ENCODE results near the gene PCDHGA1.
"Not testable (repeated sequence)": the region's sequence is repeated elsewhere in the genome, so short reads cannot be mapped to it uniquely, and the experiment has no call there.

PCDHGA1 gene

DNA sequence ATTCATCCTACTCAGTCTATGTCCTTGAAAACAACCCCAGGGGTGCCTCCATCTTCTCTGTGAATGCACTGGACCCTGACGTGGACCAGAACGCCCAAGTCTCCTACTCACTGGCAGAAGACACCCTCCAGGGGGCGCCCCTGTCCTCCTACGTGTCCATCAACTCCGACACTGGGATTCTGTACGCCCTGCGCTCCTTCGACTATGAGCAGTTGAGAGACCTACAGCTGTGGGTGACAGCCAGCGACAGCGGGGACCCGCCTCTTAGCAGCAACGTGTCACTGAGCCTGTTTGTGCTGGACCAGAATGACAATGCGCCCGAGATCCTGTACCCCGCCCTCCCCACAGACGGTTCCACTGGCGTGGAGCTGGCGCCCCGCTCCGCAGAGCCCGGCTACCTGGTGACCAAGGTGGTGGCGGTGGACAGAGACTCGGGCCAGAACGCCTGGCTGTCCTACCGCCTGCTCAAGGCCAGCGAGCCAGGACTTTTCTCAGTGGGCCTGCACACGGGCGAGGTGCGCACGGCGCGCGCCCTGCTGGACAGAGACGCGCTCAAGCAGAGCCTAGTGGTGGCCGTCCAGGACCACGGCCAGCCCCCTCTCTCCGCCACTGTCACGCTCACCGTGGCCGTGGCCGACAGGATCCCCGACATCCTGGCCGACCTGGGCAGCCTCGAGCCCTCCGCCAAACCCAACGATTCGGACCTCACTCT lies 45.3 kb downstream of the PCDHGA1 start:
- in situ Hi-C loops (cut with HindIII; ENCODE audit: low sequenced_read_pairs): not testable (repeated sequence)

DNA sequence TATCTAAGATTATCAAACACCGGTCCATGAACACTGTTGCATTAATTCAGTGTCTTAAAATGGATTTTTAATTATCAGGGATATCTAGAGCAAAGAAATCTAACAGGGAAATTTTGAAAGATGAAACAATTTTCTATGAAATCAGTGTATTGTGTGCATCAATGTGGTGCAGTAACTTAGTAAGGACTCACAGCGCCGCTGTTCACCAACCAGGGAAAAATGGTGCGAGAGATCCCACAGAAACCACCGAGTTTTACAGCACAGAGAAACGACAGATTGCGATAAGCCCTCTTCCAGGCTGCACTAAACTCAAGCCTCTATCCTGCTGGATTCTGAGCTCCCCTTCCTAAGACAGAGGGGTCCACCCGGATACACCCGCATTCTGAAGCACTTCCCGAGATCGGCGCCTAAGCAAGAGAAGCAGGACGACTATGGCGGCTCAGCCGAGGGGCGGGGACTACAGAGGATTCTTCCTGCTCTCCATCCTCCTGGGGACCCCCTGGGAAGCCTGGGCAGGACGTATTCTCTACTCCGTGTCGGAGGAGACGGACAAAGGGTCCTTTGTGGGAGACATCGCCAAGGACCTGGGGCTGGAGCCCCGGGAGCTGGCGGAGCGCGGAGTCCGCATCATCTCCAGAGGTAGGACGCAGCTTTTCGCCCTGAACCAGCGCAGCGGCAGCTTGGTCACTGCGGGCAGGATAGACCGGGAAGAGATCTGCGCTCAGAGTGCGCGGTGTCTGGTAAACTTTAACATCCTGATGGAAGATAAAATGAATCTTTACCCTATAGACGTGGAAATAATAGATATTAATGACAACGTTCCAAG lies 52.4 kb downstream of the PCDHGA1 start, which contains the start of gene PCDHGA7:
Gene PCDHGA7, plus strand, starts transcription at position 274 of the 826 bp plus-strand sequence. Its CDS starts 158 bp downstream, at position 432.
- in situ Hi-C loops (cut with HindIII; ENCODE audit: low sequenced_read_pairs): no loop called here

- in situ Hi-C loops (cut with HindIII; ENCODE audit: low sequenced_read_pairs): no loop called here
Observed at GRCh38 chr5:141383345-141383744, 53.0 kb downstream of the PCDHGA1 start.

DNA sequence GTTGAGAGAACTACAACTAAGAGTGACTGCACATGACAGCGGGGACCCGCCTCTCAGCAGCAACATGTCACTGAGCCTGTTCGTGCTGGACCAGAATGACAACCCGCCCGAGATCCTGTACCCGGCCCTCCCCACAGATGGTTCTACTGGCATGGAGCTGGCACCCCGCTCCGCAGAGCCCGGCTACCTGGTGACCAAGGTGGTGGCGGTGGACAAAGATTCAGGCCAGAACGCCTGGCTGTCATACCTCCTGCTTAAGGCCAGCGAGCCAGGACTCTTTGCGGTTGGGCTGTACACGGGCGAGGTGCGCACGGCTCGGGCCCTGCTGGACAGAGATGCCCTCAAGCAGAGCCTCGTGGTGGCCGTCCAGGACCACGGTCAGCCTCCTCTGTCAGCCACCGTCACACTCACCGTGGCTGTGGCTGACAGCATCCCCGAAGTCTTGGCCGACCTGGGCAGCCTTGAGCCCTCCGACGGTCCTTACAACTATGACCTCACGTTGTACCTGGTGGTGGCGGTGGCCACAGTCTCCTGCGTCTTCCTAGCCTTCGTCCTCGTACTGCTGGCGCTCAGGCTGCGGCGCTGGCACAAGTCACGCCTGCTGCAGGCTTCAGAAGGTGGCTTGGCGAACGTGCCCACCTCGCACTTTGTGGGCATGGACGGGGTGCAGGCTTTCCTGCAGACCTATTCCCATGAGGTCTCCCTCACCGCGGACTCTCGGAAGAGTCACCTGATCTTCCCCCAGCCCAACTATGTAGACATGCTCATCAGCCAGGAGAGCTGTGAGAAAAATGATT lies 54.4 kb downstream of the PCDHGA1 start:
- in situ Hi-C loops (cut with HindIII; ENCODE audit: low sequenced_read_pairs): no loop called here

- in situ Hi-C loops (cut with HindIII; ENCODE audit: low sequenced_read_pairs): not testable (repeated sequence)
Observed at GRCh38 chr5:141387557-141388311, 57.4 kb downstream of the PCDHGA1 start, which contains the start of gene PCDHGB4. TSS of gene PCDHGB4 (plus strand) at chr5:141387698. CDS start at chr5:141387885, 187 bp downstream.

GRCh38 chr5:141388661-141389060 lies 58.3 kb downstream of the PCDHGA1 start:
- in situ Hi-C loops (cut with HindIII; ENCODE audit: low sequenced_read_pairs): no loop called here

- in situ Hi-C loops (cut with HindIII; ENCODE audit: low sequenced_read_pairs): no loop called here
Observed at GRCh38 chr5:141389153-141390042, 59.1 kb downstream of the PCDHGA1 start.

DNA sequence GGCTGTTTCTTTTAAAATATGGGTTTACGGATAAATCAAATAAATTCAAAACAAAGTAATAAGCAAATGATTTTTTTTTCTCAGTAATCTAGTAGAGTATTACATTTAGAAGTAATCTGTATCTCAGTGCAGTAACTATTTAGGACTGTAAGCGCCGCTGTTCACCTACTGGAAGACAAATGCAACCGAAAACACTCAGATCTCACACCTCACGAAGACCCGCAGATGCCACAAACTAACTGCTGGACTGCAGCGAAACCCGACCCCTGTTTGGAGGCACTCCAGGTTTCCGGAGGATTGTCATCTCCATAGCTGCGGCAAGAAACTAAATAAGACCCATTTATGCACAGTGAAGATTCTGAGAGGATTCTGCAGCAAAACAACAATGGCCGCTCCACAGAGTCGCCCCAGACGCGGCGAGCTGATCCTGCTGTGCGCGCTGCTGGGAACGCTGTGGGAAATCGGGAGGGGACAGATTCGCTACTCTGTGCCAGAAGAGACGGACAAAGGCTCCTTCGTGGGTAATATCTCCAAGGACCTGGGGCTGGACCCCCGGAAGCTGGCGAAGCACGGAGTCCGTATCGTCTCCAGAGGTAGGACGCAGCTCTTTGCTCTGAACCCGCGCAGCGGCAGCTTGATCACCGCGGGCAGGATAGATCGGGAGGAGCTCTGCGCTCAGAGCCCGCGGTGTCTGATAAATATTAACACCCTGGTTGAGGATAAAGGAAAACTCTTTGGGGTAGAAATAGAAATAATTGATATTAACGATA lies 62.3 kb downstream of the PCDHGA1 start, which contains the start of gene PCDHGA8:
Gene PCDHGA8, plus strand, starts transcription at position 205 of the 770 bp plus-strand sequence. Its CDS starts 181 bp downstream, at position 386.
- in situ Hi-C loops (cut with HindIII; ENCODE audit: low sequenced_read_pairs): no loop called here

DNA sequence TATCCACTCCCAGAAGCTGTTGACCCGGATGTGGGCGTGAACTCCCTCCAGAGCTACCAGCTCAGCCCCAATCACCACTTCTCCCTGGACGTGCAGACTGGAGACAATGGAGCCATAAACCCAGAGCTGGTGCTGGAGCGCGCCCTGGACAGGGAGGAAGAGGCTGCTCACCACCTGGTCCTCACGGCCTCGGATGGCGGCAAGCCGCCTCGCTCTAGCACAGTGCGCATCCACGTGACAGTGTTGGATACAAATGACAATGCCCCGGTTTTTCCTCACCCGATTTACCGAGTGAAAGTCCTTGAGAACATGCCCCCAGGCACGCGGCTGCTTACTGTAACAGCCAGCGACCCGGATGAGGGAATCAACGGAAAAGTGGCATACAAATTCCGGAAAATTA lies 63.0 kb downstream of the PCDHGA1 start:
- in situ Hi-C loops (cut with HindIII; ENCODE audit: low sequenced_read_pairs): no loop called here

GRCh38 chr5:141394401-141395187 lies 64.3 kb downstream of the PCDHGA1 start:
- in situ Hi-C loops (cut with HindIII; ENCODE audit: low sequenced_read_pairs): not testable (repeated sequence)

- in situ Hi-C loops (cut with HindIII; ENCODE audit: low sequenced_read_pairs): not testable (repeated sequence)
Observed at GRCh38 chr5:141397756-141398551, 67.6 kb downstream of the PCDHGA1 start, which contains the start of gene PCDHGB5. TSS of gene PCDHGB5 (plus strand) at chr5:141397947. CDS start at chr5:141398128, 181 bp downstream.

- in situ Hi-C loops (cut with HindIII; ENCODE audit: low sequenced_read_pairs): no loop called here
Observed at GRCh38 chr5:141398608-141399007, 68.3 kb downstream of the PCDHGA1 start.

- in situ Hi-C loops (cut with HindIII; ENCODE audit: low sequenced_read_pairs): no loop called here
Observed at GRCh38 chr5:141399555-141400258, 69.4 kb downstream of the PCDHGA1 start.

GRCh38 chr5:141402553-141403243 lies 72.4 kb downstream of the PCDHGA1 start, which contains the start of gene PCDHGA9:
TSS of gene PCDHGA9 (plus strand) at chr5:141402778. CDS start at chr5:141402953, 175 bp downstream.
- in situ Hi-C loops (cut with HindIII; ENCODE audit: low sequenced_read_pairs): no loop called here

- in situ Hi-C loops (cut with HindIII; ENCODE audit: low sequenced_read_pairs): no loop called here
Observed at GRCh38 chr5:141403387-141403786, 73.1 kb downstream of the PCDHGA1 start.

Measured in DLD1 (cell line).